ENCODE data around the gene CCT5.

- TF ChIP-seq CTCF (IDR thresholded peaks at IDR 0.05 in 8 of 11, conservative IDR thresholded peaks at IDR 0.05 in 3 of 11) (no peak), POLR2AphosphoS5 (IDR thresholded peaks at IDR 0.05) (no peak)
These were observed 3.3 kb downstream of the CCT5 start for GRCh38 chr5:10253390-10253789.
